Activated T-cell treated with anti-CD3 and anti-CD28 coated beads, Interleukin-2, amount 50 U/mL, for 4 hours (primary cell): ENCODE measurements around the gene PRKAG3. TPM values are rescaled to one million over a fixed set of nuclear protein-coding genes. Genes with fewer than 3 reads are reported as not detected.
A peak's percentile ranks its signal among the peaks of the same experiment; 100 is the strongest.

ENCODE experiments used
- ATAC-seq, 2 donors: fragments of 200-7000 bp; cut with Tn5 transposase; one replicate each; pipeline ENCODE4 v1.10.0; 2021
- DNase-seq: peaks from one replicate; pipeline ENCODE4 v3.0.0-alpha.2; 2020
- H3K27me3 Mint-ChIP-seq: one replicate; pipeline ENCODE4 v1.8.0; 2021; ENCODE audit warnings: low read depth, mixed read lengths
- H3K36me3 Mint-ChIP-seq: one replicate; pipeline ENCODE4 v1.8.0; 2022; ENCODE audit warnings: mixed read lengths; ENCODE audit not compliant: insufficient read depth
- H3K4me1 Mint-ChIP-seq: one replicate; pipeline ENCODE4 v1.8.0; 2021; ENCODE audit warnings: low read depth, mixed read lengths
- H3K4me3 Mint-ChIP-seq: one replicate; pipeline ENCODE4 v1.8.0; 2021; ENCODE audit warnings: mild to moderate bottlenecking, moderate library complexity, mixed read lengths
- H3K9me3 Mint-ChIP-seq: one replicate; pipeline ENCODE4 v1.8.0; 2021; ENCODE audit warnings: mixed read lengths
- total RNA-seq, 3 donors: library from RNA; stranded (reverse); gene quantifications; one replicate each; pipeline ENCODE4 v1.2.1, GENCODE V29; 2021

Gene PRKAG3
- total RNA-seq, 3 donors from 2014 or later = not detected

DNA sequence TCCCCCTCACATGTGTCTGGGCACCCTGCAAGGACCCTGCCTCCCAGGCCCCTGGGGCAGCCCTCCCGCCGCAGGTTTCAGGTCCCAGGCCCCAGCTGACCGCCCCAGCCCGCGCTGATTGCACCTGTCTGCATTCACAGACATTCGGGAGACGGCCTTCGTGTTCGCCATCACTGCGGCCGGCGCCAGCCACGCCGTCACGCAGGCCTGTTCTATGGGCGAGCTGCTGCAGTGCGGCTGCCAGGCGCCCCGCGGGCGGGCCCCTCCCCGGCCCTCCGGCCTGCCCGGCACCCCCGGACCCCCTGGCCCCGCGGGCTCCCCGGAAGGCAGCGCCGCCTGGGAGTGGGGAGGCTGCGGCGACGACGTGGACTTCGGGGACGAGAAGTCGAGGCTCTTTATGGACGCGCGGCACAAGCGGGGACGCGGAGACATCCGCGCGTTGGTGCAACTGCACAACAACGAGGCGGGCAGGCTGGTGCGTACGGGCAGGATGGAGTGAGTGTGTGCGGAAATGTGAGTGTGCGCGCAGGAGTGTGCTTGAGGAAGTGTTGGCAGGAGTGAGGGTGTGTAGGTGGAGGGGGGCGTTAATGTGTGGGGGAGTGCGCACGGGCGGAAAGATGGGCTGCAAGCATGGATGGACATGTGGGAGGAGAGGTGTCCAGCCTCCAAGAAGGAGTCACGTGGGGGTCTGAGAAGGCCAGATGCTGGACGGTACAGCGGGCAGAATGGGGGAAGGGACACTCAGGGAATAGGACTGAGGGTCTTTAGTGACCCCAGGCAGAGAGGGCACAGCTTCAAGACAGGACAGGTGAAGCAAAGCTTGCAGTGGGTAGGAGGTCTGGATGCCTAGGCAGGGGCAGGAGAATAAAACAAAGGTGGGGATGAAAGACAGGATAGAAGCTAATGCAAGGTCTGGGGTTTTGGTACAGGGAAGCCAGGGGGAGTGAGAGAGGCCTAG lies 40.0 kb upstream of the PRKAG3 start:
- Mint-ChIP-seq H3K4me3 (peak overlapping the region; percentile 77), H3K4me1 (peaks cover 26% of the 10 kb centered on the region), H3K9me3 (no peaks in the 10 kb centered on the region), H3K27me3 (peaks cover 37% of the 10 kb centered on the region), H3K36me3 (no peaks in the 10 kb centered on the region)
- DNase-seq (no peak), ATAC-seq (peak; percentile 41 to 46)

DNA sequence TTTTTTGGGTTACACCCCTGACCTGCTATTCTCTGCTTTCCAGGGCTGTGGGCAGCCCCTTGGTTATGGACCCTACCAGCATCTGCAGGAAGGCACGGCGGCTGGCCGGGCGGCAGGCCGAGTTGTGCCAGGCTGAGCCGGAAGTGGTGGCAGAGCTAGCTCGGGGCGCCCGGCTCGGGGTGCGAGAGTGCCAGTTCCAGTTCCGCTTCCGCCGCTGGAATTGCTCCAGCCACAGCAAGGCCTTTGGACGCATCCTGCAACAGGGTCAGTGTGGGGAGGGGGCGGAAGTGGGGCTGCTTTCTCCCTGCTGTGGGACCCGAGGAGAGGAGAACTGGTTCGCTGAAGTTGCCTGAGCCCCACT lies 39.4 kb upstream of the PRKAG3 start:
- ATAC-seq (peak in 1 of 2 donors; percentile 8), DNase-seq (no peak)
- Mint-ChIP-seq H3K9me3 (no peaks in the 10 kb centered on the region), H3K36me3 (no peaks in the 10 kb centered on the region), H3K27me3 (peaks cover 36% of the 10 kb centered on the region), H3K4me3 (peak overlapping the region; percentile 68), H3K4me1 (peaks cover 25% of the 10 kb centered on the region)

DNA sequence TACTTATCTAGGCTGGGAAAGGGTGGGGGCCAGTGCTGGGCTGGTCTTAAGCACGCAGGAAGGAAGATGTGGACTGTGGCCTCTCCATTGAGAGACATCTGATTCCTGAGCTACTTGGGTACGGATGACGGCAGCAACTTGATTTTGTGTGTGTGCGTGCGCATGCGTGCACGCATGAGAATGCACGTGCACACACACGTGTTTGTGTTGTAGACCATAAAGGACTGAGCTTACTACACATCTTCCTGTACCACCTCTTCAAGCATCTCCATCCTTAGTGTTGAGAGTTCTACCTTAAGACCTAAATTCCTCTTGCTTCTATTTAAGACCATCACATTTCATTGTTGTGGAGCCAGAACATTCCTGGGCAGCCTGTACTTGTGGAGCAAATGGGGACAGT lies 37.5 kb upstream of the PRKAG3 start:
- Mint-ChIP-seq H3K4me3 (no peak overlapping the region), H3K36me3 (no peaks in the 10 kb centered on the region), H3K4me1 (peaks cover 25% of the 10 kb centered on the region), H3K27me3 (peaks cover 32% of the 10 kb centered on the region), H3K9me3 (no peaks in the 10 kb centered on the region)
- DNase-seq (no peak), ATAC-seq (no peak)

DNA sequence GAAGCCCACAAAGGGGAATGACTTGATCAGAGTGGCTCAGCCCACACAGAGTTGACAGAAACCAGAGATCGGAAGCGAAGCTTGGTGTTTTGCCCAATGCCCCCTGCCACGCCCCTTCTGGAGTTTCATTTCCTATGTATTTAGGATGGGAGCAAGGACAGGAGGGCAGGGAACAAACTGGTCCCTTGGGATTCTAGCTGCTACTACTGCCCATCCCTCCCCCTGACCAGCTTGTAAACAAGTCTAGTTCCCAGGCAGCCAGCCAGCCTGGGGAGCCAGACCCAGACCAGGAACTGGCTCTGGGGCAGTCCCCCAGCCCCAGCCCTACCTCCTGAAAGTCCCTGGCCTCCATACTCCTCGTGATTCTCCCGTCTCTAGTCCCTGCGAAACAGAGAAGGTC lies 36.3 kb upstream of the PRKAG3 start:
- Mint-ChIP-seq H3K4me3 (no peak overlapping the region), H3K27me3 (peaks cover 39% of the 10 kb centered on the region), H3K4me1 (peaks cover 21% of the 10 kb centered on the region), H3K9me3 (no peaks in the 10 kb centered on the region), H3K36me3 (no peaks in the 10 kb centered on the region)
- DNase-seq (no peak), ATAC-seq (no peak)

DNA sequence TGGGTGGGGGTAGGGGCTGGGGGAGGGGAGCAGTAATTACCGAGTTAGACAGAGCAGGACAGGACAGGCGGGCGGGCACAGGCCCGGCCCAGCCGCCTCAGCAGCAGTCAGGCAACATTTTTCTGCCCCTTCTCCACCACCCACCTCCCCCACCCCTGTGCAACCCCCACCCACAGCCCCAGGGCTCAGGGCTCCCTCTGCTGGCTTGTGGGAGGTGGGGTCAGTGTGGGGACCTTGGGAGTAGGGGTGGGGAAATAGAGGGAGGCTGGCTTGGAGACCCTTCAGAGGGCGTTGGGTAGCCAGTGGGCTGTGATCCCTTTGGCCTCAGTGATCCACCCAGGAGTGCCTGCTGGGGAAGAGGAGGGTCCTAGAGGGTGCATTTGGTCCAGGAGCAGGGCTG lies 34.4 kb upstream of the PRKAG3 start:
- DNase-seq = no peak
- Mint-ChIP-seq H3K4me1 (peaks cover 9% of the 10 kb centered on the region), H3K9me3 (no peaks in the 10 kb centered on the region), H3K36me3 (no peaks in the 10 kb centered on the region), H3K4me3 (no peak overlapping the region), H3K27me3 (peaks cover 41% of the 10 kb centered on the region)
- no peak for ATAC-seq

DNA sequence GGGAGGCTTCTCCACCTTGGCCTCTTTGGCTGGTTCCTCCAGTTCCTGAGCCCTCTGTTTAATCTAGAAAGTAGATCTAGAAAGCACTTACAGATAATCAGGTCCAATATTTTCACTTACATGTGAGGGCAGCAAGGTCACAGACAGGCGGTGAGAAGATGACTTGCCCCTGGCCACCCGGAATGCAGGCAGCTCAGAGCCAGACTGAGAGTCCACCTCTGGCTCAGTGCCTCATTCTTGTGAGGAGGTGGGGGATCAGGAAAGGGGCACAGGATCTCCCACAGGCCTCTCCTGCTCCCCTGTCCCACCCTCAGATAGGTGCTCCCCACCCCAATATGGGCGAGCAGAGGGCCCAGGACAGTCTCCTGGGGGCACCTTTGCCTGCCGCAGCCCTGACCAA lies 33.8 kb upstream of the PRKAG3 start:
- DNase-seq (no peak), ATAC-seq (no peak)
- Mint-ChIP-seq H3K36me3 (no peaks in the 10 kb centered on the region), H3K9me3 (no peaks in the 10 kb centered on the region), H3K4me1 (peaks cover 9% of the 10 kb centered on the region), H3K4me3 (no peak overlapping the region), H3K27me3 (peaks cover 41% of the 10 kb centered on the region)

DNA sequence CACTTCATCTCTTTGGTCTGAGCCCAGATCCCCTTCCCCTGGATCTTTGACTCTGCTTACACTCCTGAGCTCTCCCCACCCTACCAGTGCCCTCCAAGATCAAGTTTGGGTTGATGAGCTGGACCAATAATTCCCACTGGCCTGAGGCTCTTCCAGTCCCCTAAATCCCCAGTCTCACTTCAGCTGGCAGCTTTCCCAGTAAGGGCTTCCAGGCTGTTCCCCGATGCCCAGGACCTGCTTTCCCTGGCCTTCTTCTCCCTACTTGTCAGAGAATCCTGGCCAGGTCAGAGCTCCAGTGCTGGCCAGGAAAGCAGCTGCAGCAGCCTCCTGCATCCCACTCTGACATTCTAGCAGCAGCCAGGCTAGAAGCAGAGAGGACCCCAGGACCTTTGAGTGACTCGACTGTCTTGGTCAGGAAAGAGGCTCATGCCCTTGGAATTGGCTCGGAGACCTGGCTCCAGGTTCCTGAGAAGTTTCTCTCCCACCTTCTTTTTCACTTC lies 31.5 kb upstream of the PRKAG3 start:
- H3K9me3 Mint-ChIP-seq = no peaks in the 10 kb centered on the region
- peaks cover 16% of the 10 kb centered on the region for H3K4me1 Mint-ChIP-seq
- no peak for DNase-seq
- no peak for ATAC-seq
- H3K4me3 Mint-ChIP-seq = no peak overlapping the region
- H3K36me3 Mint-ChIP-seq = no peaks in the 10 kb centered on the region
- H3K27me3 Mint-ChIP-seq = peaks cover 54% of the 10 kb centered on the region

DNA sequence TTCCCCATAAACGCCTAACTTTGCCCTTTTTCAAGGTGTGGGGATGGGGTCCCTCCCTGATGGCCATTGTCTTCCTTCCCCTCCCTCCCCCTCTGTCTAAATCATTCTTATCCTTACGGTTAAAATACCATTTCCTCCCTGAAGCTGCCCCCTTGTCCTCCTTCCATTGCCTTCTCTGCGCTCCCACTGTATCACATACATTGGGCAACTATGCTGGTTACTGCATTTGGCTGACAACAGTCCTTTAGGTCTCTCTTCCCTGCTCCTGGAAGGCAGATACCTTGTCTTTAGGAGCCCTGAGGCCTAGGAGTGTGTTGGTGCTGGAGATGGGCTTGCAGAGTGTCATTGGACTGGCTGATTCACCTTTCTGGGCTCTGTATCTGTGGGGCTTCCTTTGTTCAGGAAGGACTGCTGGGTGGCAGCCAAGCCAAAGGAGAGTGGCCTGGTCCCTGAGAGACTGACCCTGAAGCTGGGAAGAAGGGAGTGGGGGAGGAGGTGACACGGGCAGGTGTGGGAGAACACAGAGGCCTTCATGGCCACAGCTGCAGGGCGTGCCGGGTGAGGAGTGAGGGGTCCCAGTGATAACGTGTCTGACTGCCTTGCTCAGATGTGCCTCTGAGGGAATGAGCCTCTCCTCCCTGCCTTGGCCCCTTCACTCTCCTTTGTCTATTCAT lies 30.2 kb upstream of the PRKAG3 start:
- Mint-ChIP-seq H3K4me1 (peaks cover 16% of the 10 kb centered on the region), H3K36me3 (no peaks in the 10 kb centered on the region), H3K4me3 (no peak overlapping the region), H3K27me3 (peaks cover 67% of the 10 kb centered on the region), H3K9me3 (no peaks in the 10 kb centered on the region)
- no peak for DNase-seq
- ATAC-seq = no peak

DNA sequence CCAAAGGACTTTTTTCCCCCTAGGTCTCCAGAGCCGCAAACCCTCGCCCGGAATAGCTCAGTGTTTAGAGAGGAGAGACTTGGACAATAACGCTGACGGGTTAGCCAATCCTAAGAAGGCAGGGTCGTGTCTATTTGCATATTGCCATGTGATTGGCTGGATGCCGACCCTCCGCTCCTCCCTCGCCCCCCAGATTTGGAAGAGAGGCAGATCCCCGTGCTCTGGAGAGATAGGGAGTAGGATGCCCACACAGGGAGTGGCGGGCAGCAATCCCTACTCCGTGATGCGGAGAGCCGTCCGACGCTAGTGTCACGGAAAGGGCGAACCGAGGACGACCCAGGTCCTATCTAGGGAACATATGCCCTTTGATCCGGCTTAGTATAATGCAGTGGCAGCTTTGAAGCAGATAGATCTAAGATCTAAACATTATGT lies 29.4 kb upstream of the PRKAG3 start:
- no peak for DNase-seq
- H3K36me3 Mint-ChIP-seq = no peaks in the 10 kb centered on the region

DNA sequence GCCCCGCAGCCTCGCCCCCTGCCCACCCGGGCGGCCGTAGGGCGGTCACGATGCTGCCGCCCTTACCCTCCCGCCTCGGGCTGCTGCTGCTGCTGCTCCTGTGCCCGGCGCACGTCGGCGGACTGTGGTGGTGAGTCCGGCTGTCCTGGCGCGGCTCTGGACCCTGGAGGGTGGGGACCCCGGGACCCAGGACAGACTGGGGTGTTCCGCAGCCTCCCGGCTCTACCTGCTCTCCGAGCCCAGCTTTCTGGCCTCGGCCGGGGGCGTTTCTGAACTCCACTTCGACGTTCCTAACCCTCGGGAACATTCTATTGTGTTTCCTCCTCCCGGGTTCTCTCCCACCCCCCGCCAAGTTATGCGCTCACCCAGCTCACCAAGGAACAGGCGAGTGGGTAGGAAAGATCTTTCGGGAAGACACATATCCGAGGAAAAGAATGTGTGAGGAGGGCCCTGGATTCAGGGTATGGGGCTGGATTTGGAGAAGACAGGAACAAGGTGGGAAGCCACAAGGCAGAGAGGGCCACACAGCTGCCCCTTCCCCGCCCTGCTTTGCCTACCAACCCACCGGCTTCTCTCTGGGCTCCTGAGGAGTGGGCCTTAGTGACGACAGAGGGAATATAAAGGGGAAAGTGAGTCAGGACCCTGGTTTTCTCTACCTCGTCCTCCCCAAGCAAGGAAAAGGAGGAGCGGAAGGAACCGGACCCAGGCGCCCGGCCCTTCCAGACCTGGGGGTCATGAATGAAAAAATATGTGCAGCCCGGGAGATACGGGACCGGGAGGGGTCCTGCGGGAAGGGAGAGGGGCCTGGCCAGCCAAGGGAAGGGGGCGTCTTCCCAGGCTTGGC lies 28.6 kb upstream of the PRKAG3 start:
- Mint-ChIP-seq H3K27me3 (peaks cover 81% of the 10 kb centered on the region), H3K4me3 (peak overlapping the region; percentile 53), H3K36me3 (no peaks in the 10 kb centered on the region), H3K9me3 (no peaks in the 10 kb centered on the region), H3K4me1 (peaks cover 16% of the 10 kb centered on the region)
- no peak for DNase-seq
- ATAC-seq = no peak

More for the DNA sequence above, 29.4 kb upstream of the PRKAG3 start:
- Mint-ChIP-seq H3K27me3 (peaks cover 74% of the 10 kb centered on the region), H3K4me1 (peaks cover 16% of the 10 kb centered on the region), H3K9me3 (no peaks in the 10 kb centered on the region), H3K4me3 (no peak overlapping the region)
- peak; percentile 36 to 53 for ATAC-seq

DNA sequence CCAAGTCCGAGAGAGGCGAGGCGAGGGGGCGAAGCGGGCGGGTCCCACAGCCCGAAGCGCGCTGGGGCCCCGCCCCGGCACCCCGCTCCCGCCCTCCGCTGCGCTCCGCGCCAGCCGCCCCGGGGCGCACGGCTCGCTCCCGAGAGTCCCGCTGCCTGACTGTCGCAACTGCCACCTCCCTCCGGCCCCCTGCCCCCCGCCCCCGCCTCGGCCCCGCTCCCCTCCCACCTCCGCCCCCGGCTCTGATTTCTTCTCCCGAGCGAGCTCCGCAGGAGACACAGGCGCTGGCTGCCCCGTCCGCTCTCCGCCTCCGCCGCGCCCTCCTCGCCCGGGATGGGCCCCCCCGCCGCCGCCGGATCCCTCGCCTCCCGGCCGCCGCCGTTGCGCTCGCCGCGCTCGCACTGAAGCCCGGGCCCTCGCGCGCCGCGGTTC lies 28.0 kb upstream of the PRKAG3 start, which contains the start of gene WNT6:
WNT6 (plus strand) TSS at position 250 of the 432 bp plus-strand sequence. CDS start 233 bp downstream, outside the sequence.
- Mint-ChIP-seq H3K9me3 (no peaks in the 10 kb centered on the region), H3K4me1 (peaks cover 16% of the 10 kb centered on the region), H3K27me3 (peaks cover 82% of the 10 kb centered on the region), H3K4me3 (peak within 1 kb of the TSS; percentile 60), H3K36me3 (no peaks in the 10 kb centered on the region)
- peak; percentile 47 to 72 for ATAC-seq
- DNase-seq = no peak

DNA sequence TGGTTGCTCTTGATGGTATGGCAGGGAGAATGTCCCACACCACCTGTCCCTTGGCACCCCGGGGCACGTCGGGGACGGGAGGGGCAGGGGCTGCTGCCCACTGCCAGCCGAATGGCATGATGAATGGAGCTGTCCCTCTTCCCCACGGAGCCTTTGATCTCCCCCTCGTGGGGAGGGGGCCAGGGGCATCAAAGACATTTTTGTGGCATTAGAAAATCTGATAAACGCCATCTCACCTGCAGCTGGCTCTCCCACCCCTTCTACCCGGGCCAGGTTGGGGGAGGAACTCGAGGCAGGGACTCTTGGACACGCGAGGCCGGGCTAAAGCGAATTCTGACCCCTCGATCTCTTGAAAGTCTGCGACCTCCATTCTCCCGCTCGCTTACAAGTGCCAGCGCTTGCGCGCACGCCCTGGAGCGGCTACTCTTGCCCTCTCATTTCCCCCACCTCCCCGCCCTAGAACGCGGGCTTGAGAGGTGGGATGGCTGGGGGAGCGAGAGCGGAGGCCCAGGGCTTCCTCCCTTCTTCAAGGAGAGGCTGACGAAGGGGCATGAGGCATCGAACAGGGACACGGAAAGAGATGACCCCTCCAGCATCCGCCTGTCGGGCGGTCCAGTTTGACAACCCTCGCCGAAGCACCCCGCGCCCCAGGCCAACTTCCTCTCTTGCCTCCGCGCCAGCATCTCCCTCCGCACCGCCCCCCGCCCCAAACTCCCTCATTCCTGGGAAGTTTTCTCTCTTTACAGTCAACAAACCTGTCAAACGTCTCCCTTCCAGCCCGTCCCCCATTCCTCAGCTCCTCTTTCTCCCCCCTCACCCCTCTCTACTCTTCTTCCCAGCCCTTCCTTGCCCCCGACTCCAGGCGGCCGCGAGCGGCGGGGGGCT lies 27.3 kb upstream of the PRKAG3 start:
- no peaks in the 10 kb centered on the region for H3K9me3 Mint-ChIP-seq
- DNase-seq (no peak), ATAC-seq (no peak)
- H3K4me3 Mint-ChIP-seq = peak overlapping the region; percentile 60
- H3K4me1 Mint-ChIP-seq = peaks cover 16% of the 10 kb centered on the region
- H3K27me3 Mint-ChIP-seq = peaks cover 84% of the 10 kb centered on the region
- no peaks in the 10 kb centered on the region for H3K36me3 Mint-ChIP-seq

DNA sequence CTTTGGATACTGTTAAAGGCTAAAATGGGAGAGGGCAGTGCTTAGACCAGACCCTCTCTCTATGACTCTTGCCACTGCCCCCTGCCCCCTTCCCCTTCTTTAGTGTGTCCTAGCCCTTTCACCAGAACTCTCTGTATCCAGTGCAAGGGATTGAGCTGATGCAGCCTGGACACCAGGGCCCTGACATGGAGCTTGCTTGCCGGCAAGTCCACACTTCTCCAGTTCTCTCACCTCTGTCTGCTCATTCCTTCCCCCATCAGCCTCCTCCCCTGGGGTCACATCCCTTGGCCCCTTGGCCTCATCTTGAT lies 26.5 kb upstream of the PRKAG3 start:
- Mint-ChIP-seq H3K27me3 (peaks cover 84% of the 10 kb centered on the region), H3K4me1 (peaks cover 16% of the 10 kb centered on the region), H3K36me3 (no peaks in the 10 kb centered on the region), H3K9me3 (no peaks in the 10 kb centered on the region), H3K4me3 (no peak overlapping the region)
- ATAC-seq (no peak), DNase-seq (no peak)
